Fibroblast of lung (primary cell): Measurements from ENCODE around the gene LMAN1.

Source experiments
- EZH2 ChIP-seq: IDR thresholded peaks from 2 replicates; pipeline ENCODE4 v1.5.1; 2012; ENCODE audit warnings: low read length, control low read depth, mild to moderate bottlenecking; ENCODE audit errors: missing control alignments
- TF ChIP-seq, protein P1 (sequence below), 2 donors: IDR thresholded peaks in 1 of 2; conservative IDR thresholded peaks in 1 of 2; 1 replicate in 1 of 2; 2 replicates in 1 of 2; pipeline ENCODE4 v1.5.1; 2011 to 2012; ENCODE audit warnings: low read length in 2 of 2, control low read depth in 1 of 2, inconsistent platforms in 1 of 2, low read depth in 1 of 2, mild to moderate bottlenecking in 1 of 2

DNA sequence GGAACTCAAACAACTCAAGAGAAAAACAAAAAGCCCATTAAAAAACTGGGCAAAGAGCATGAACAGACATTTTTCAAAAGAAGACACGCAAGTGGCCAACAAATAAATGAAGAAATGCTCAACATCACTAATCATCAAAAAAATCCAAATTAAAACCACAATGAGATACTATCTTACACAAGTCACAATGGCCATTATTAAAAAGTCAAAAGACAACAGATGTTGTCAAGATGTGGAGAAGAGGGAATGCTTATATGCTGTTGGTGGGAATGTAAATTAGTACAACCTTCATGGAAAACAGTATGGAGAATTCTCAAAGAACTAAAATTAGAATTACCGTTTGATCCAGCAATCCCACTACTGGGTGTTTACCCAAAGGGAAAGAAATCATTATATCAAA, 15.1 kb downstream of the LMAN1 start:
- TF ChIP-seq, protein P1, sequence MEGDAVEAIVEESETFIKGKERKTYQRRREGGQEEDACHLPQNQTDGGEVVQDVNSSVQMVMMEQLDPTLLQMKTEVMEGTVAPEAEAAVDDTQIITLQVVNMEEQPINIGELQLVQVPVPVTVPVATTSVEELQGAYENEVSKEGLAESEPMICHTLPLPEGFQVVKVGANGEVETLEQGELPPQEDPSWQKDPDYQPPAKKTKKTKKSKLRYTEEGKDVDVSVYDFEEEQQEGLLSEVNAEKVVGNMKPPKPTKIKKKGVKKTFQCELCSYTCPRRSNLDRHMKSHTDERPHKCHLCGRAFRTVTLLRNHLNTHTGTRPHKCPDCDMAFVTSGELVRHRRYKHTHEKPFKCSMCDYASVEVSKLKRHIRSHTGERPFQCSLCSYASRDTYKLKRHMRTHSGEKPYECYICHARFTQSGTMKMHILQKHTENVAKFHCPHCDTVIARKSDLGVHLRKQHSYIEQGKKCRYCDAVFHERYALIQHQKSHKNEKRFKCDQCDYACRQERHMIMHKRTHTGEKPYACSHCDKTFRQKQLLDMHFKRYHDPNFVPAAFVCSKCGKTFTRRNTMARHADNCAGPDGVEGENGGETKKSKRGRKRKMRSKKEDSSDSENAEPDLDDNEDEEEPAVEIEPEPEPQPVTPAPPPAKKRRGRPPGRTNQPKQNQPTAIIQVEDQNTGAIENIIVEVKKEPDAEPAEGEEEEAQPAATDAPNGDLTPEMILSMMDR (conservative IDR thresholded peaks at IDR 0.05 in 1 of 2, IDR thresholded peaks at IDR 0.05 in 1 of 2; ENCODE audit: low read depth in 1 of 2, low read length in 2 of 2), result no peak
- no peak for TF ChIP-seq EZH2
